GM20000 (cell line): Measurements from ENCODE around the gene LHX5.
A peak's percentile ranks its signal among the peaks of the same experiment; 100 is the strongest.

ENCODE experiments used
- DNase-seq: peaks from one replicate; pipeline ENCODE4 v3.0.0; 2012; ENCODE audit warnings: low spot score
- CTCF ChIP-seq: IDR thresholded peaks from 2 replicates; pipeline ENCODE4 v1.5.1; 2012; ENCODE audit warnings: mild to moderate bottlenecking, control low read depth; ENCODE audit errors: extremely low read depth, missing control alignments

Gene LHX5

GRCh38 chr12:113467502-113468364, 3.9 kb downstream of the LHX5 start:
- DNase-seq, result peak; percentile 49
- TF ChIP-seq CTCF, result no peak

GRCh38 chr12:113467142-113467501, 4.5 kb downstream of the LHX5 start:
- DNase-seq, result no peak
- TF ChIP-seq CTCF, result no peak

- DNase-seq, result peak; percentile 26
- TF ChIP-seq CTCF, result no peak
Observed at GRCh38 chr12:113466454-113467141, 5.1 kb downstream of the LHX5 start.

GRCh38 chr12:113465808-113466453, 5.7 kb downstream of the LHX5 start:
- TF ChIP-seq CTCF, result no peak
- DNase-seq, result peak; percentile 19

- DNase-seq, result peak; percentile 27
Observed at GRCh38 chr12:113464852-113465719, 6.6 kb downstream of the LHX5 start.

GRCh38 chr12:113464452-113464775, 7.3 kb downstream of the LHX5 start:
- TF ChIP-seq CTCF, result no peak
- DNase-seq, result peak; percentile 21

More at GRCh38 chr12:113464852-113465719, 6.6 kb downstream of the LHX5 start:
- TF ChIP-seq CTCF, result no peak
